GM23338 (cell line): Measurements from ENCODE around the gene AFP. TPM values are rescaled to one million over a fixed set of nuclear protein-coding genes. Genes with fewer than 3 reads are reported as not detected.

Experiments used
- ATAC-seq: fragments of 200-7000 bp; cut with Tn5 transposase; 3 replicates; pipeline ENCODE4 v1.9.1; 2020
- DNase-seq: peaks from one replicate; pipeline ENCODE4 v3.0.0-alpha.2; 2015; ENCODE audit warnings: low spot score
- H2AFZ ChIP-seq: fragments of 200-600 bp; sonication (generic); 2 replicates; pipeline ENCODE4 v1.8.0; 2016; ENCODE audit warnings: antibody characterized with exemption, mild to moderate bottlenecking, moderate library complexity
- H3F3A ChIP-seq: fragments of 200-600 bp; sonication (generic); replicated peaks from 2 replicates; pipeline ENCODE4 v1.8.0; 2017; ENCODE audit warnings: antibody characterized with exemption, mixed run types, low read depth
- H3K27ac ChIP-seq: fragments of 200-600 bp; sonication (generic); 2 replicates; pipeline ENCODE4 v1.6.1; 2016; ENCODE audit warnings: low read depth
- H3K27me3 ChIP-seq: fragments of 200-600 bp; sonication (generic); 2 replicates; pipeline ENCODE4 v1.8.0; 2016; ENCODE audit warnings: mild to moderate bottlenecking, mixed run types, moderate library complexity; ENCODE audit not compliant: insufficient read depth
- H3K36me3 ChIP-seq: fragments of 200-600 bp; sonication (generic); 2 replicates; pipeline ENCODE4 v1.8.0; 2016; ENCODE audit warnings: mild to moderate bottlenecking; ENCODE audit not compliant: insufficient read depth
- H3K4me1 ChIP-seq: fragments of 200-600 bp; sonication (generic); 2 replicates; pipeline ENCODE4 v1.8.0; 2016; ENCODE audit warnings: mild to moderate bottlenecking, moderate library complexity; ENCODE audit not compliant: insufficient read depth
- H3K4me2 ChIP-seq: fragments of 200-600 bp; sonication (generic); 2 replicates; pipeline ENCODE4 v1.7.1; 2017; ENCODE audit warnings: mixed run types
- H3K4me3 ChIP-seq: fragments of 200-600 bp; sonication (generic); 2 replicates; pipeline ENCODE4 v1.6.1; 2016; ENCODE audit warnings: mixed run types
- H3K79me2 ChIP-seq: fragments of 200-600 bp; sonication (generic); replicated peaks from 2 replicates; pipeline ENCODE4 v1.8.0; 2017; ENCODE audit warnings: mild to moderate bottlenecking; ENCODE audit not compliant: insufficient read depth
- H3K9me2 ChIP-seq: fragments of 200-600 bp; sonication (generic); 2 replicates; pipeline ENCODE4 v1.8.0; 2017; ENCODE audit not compliant: insufficient read depth
- H4K20me1 ChIP-seq: fragments of 200-600 bp; sonication (generic); replicated peaks from 2 replicates; pipeline ENCODE4 v1.8.0; 2017; ENCODE audit warnings: mild to moderate bottlenecking; ENCODE audit not compliant: insufficient read depth
- H3K27ac Mint-ChIP-seq: 2 replicates; pipeline ENCODE4 v1.8.0; 2020; ENCODE audit warnings: inconsistent platforms, mild to moderate bottlenecking, moderate library complexity, mixed read lengths
- H3K27me3 Mint-ChIP-seq: 3 replicates; pipeline ENCODE4 v1.8.0; 2022; ENCODE audit warnings: low read depth, mild to moderate bottlenecking, moderate library complexity, mixed read lengths, inconsistent platforms; ENCODE audit not compliant: insufficient read depth, poor library complexity
- H3K36me3 Mint-ChIP-seq: 3 replicates; pipeline ENCODE4 v1.8.0; 2021; ENCODE audit warnings: low read depth, mild to moderate bottlenecking, inconsistent platforms, moderate library complexity, mixed read lengths
- H3K4me1 Mint-ChIP-seq: 3 replicates; pipeline ENCODE4 v1.8.0; 2020; ENCODE audit warnings: mild to moderate bottlenecking, inconsistent platforms, mixed read lengths
- H3K4me3 Mint-ChIP-seq: 3 replicates; pipeline ENCODE4 v1.8.0; 2021; ENCODE audit warnings: moderate library complexity, mild to moderate bottlenecking, inconsistent platforms, mixed read lengths
- H3K9me3 Mint-ChIP-seq: 3 replicates; pipeline ENCODE4 v1.8.0; 2020; ENCODE audit warnings: moderate library complexity, mild to moderate bottlenecking, inconsistent platforms, mixed read lengths
- CREB1 ChIP-seq: fragments of 250-450 bp; sonication (Bioruptor Pico); IDR thresholded peaks from 2 replicates; pipeline ENCODE4 v1.5.0; 2020; ENCODE audit warnings: low read depth, mild to moderate bottlenecking, moderate library complexity
- EZH2 ChIP-seq: fragments of 200-600 bp; sonication (generic); IDR thresholded peaks from one replicate; pipeline ENCODE4 v1.8.0; 2017; ENCODE audit warnings: antibody characterized with exemption, mild to moderate bottlenecking, low read depth; ENCODE audit not compliant: unreplicated experiment
- EZH2phosphoT487 ChIP-seq: fragments of 200-600 bp; sonication (generic); IDR thresholded peaks from one replicate; pipeline ENCODE4 v1.8.1; 2018; ENCODE audit warnings: antibody characterized with exemption; ENCODE audit not compliant: unreplicated experiment
- JUNB ChIP-seq: IDR thresholded peaks from one replicate; pipeline ENCODE4 v1.6.1; 2016; ENCODE audit warnings: antibody characterized with exemption; ENCODE audit not compliant: unreplicated experiment
- NANOG ChIP-seq: IDR thresholded peaks from 2 replicates; pipeline ENCODE4 v1.6.1; 2016; ENCODE audit warnings: antibody characterized with exemption, borderline replicate concordance
- POLR2AphosphoS5 ChIP-seq: IDR thresholded peaks from 2 replicates; pipeline ENCODE4 v1.6.1; 2016; ENCODE audit warnings: antibody characterized with exemption, low read depth
- REST ChIP-seq: IDR thresholded peaks from one replicate; pipeline ENCODE4 v1.6.1; 2018; ENCODE audit warnings: antibody characterized with exemption; ENCODE audit not compliant: unreplicated experiment
- STAT1 ChIP-seq: IDR thresholded peaks from one replicate; pipeline ENCODE4 v1.6.1; 2016; ENCODE audit warnings: antibody characterized with exemption; ENCODE audit not compliant: unreplicated experiment
- ZNF114 ChIP-seq: fragments of 250-450 bp; sonication (Bioruptor Pico); IDR thresholded peaks from 2 replicates; pipeline ENCODE4 v1.5.0; 2020; ENCODE audit warnings: mild to moderate bottlenecking, moderate library complexity
- ZNF331 ChIP-seq: fragments of 250-450 bp; sonication (Bioruptor Pico); IDR thresholded peaks from 2 replicates; pipeline ENCODE4 v1.5.0; 2020; ENCODE audit warnings: low read depth, mild to moderate bottlenecking, moderate library complexity
- polyA plus RNA-seq: library from polyadenylated mRNA; unstranded; fragments of >200 nt; fragmentation: Nextera tagmentation; extraction: Ambion mirVana; gene quantifications from 2 replicates; pipeline ENCODE4 v1.2.1, GENCODE V29; 2016
- total RNA-seq: library from RNA; depleted of rRNA; stranded (reverse); fragments of >200 nt; shearing (Covaris generic); gene quantifications from 2 replicates; pipeline ENCODE4 v1.2.3, GENCODE V29; 2014
- TF ChIP-seq, protein P1 (sequence below), 2 experiments: fragments of 200-600 bp in 1 of 2; sonication (generic) in 1 of 2; conservative IDR thresholded peaks; 2 replicates each; pipeline versions ENCODE4 v1.5.1 to v1.6.1; 2016 to 2017; ENCODE audit warnings: antibody characterized with exemption in 2 of 2, low read depth in 2 of 2, mild to moderate bottlenecking in 2 of 2, moderate library complexity in 1 of 2
- TF ChIP-seq, protein P2 (sequence below): fragments of 250-450 bp; sonication (Bioruptor Pico); IDR thresholded peaks from 2 replicates; pipeline ENCODE4 v1.5.0; 2020; ENCODE audit warnings: mild to moderate bottlenecking, moderate library complexity
- TF ChIP-seq, protein P3 (sequence below): IDR thresholded peaks from 2 replicates; pipeline ENCODE4 v1.6.1; 2016; ENCODE audit warnings: antibody characterized with exemption

The AFP gene
- total and polyA plus RNA-seq, 2 experiments from 2014 or later, result 4.0 to 17.3 TPM

GRCh38 chr4:73432169-73433000 is 3.6 kb upstream of the AFP start:
- DNase-seq (no peak), ATAC-seq (no peak)
- H3K9me2 ChIP-seq, result no peaks in the 10 kb centered on the region
- Mint-ChIP-seq H3K4me3 (no peak overlapping the region), H3K36me3 (no peaks in the 10 kb centered on the region), H3K27me3 (no peaks in the 10 kb centered on the region), H3K4me1 (no peaks in the 10 kb centered on the region), H3K27ac (no peak overlapping the region), H3K9me3 (no peaks in the 10 kb centered on the region)
- H3K27ac ChIP-seq, result no peak overlapping the region
- no peaks in the 10 kb centered on the region for H3F3A ChIP-seq
- H3K4me3 ChIP-seq, result no peak overlapping the region
- no peaks in the 10 kb centered on the region for H4K20me1 ChIP-seq
- no peaks in the 10 kb centered on the region for H3K79me2 ChIP-seq
- no peaks in the 10 kb centered on the region for H3K4me1 ChIP-seq
- H2AFZ ChIP-seq, result no peak overlapping the region
- no peaks in the 10 kb centered on the region for H3K36me3 ChIP-seq
- H3K4me2 ChIP-seq, result no peak overlapping the region
- TF ChIP-seq REST (no peak), POLR2AphosphoS5 (no peak), EZH2phosphoT487 (no peak), ZNF114 (CRISPR knock-in tag) (no peak), ZNF331 (CRISPR knock-in tag) (no peak), JUNB (no peak), EZH2 (no peak), STAT1 (no peak), NANOG (no peak), CREB1 (CRISPR knock-in tag) (no peak)
- TF ChIP-seq, protein P1, sequence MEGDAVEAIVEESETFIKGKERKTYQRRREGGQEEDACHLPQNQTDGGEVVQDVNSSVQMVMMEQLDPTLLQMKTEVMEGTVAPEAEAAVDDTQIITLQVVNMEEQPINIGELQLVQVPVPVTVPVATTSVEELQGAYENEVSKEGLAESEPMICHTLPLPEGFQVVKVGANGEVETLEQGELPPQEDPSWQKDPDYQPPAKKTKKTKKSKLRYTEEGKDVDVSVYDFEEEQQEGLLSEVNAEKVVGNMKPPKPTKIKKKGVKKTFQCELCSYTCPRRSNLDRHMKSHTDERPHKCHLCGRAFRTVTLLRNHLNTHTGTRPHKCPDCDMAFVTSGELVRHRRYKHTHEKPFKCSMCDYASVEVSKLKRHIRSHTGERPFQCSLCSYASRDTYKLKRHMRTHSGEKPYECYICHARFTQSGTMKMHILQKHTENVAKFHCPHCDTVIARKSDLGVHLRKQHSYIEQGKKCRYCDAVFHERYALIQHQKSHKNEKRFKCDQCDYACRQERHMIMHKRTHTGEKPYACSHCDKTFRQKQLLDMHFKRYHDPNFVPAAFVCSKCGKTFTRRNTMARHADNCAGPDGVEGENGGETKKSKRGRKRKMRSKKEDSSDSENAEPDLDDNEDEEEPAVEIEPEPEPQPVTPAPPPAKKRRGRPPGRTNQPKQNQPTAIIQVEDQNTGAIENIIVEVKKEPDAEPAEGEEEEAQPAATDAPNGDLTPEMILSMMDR (conservative IDR thresholded peaks at IDR 0.05; ENCODE audit: low read depth in 2 of 2), result no peak
- TF ChIP-seq, protein P2, sequence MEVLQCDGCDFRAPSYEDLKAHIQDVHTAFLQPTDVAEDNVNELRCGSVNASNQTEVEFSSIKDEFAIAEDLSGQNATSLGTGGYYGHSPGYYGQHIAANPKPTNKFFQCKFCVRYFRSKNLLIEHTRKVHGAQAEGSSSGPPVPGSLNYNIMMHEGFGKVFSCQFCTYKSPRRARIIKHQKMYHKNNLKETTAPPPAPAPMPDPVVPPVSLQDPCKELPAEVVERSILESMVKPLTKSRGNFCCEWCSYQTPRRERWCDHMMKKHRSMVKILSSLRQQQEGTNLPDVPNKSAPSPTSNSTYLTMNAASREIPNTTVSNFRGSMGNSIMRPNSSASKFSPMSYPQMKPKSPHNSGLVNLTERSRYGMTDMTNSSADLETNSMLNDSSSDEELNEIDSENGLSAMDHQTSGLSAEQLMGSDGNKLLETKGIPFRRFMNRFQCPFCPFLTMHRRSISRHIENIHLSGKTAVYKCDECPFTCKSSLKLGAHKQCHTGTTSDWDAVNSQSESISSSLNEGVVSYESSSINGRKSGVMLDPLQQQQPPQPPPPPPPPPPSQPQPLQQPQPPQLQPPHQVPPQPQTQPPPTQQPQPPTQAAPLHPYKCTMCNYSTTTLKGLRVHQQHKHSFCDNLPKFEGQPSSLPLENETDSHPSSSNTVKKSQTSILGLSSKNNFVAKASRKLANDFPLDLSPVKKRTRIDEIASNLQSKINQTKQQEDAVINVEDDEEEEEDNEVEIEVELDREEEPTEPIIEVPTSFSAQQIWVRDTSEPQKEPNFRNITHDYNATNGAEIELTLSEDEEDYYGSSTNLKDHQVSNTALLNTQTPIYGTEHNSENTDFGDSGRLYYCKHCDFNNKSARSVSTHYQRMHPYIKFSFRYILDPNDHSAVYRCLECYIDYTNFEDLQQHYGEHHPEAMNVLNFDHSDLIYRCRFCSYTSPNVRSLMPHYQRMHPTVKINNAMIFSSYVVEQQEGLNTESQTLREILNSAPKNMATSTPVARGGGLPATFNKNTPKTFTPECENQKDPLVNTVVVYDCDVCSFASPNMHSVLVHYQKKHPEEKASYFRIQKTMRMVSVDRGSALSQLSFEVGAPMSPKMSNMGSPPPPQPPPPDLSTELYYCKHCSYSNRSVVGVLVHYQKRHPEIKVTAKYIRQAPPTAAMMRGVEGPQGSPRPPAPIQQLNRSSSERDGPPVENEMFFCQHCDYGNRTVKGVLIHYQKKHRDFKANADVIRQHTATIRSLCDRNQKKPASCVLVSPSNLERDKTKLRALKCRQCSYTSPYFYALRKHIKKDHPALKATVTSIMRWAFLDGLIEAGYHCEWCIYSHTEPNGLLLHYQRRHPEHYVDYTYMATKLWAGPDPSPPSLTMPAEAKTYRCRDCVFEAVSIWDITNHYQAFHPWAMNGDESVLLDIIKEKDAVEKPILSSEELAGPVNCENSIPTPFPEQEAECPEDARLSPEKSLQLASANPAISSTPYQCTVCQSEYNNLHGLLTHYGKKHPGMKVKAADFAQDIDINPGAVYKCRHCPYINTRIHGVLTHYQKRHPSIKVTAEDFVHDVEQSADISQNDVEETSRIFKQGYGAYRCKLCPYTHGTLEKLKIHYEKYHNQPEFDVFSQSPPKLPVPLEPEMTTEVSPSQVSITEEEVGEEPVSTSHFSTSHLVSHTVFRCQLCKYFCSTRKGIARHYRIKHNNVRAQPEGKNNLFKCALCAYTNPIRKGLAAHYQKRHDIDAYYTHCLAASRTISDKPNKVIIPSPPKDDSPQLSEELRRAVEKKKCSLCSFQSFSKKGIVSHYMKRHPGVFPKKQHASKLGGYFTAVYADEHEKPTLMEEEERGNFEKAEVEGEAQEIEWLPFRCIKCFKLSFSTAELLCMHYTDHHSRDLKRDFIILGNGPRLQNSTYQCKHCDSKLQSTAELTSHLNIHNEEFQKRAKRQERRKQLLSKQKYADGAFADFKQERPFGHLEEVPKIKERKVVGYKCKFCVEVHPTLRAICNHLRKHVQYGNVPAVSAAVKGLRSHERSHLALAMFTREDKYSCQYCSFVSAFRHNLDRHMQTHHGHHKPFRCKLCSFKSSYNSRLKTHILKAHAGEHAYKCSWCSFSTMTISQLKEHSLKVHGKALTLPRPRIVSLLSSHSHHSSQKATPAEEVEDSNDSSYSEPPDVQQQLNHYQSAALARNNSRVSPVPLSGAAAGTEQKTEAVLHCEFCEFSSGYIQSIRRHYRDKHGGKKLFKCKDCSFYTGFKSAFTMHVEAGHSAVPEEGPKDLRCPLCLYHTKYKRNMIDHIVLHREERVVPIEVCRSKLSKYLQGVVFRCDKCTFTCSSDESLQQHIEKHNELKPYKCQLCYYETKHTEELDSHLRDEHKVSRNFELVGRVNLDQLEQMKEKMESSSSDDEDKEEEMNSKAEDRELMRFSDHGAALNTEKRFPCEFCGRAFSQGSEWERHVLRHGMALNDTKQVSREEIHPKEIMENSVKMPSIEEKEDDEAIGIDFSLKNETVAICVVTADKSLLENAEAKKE (CRISPR knock-in tag), result no peak
- TF ChIP-seq, protein P3, sequence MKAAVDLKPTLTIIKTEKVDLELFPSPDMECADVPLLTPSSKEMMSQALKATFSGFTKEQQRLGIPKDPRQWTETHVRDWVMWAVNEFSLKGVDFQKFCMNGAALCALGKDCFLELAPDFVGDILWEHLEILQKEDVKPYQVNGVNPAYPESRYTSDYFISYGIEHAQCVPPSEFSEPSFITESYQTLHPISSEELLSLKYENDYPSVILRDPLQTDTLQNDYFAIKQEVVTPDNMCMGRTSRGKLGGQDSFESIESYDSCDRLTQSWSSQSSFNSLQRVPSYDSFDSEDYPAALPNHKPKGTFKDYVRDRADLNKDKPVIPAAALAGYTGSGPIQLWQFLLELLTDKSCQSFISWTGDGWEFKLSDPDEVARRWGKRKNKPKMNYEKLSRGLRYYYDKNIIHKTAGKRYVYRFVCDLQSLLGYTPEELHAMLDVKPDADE, result no peak
- H3K27me3 ChIP-seq, result no peaks in the 10 kb centered on the region
